HepG2 (cell line): ENCODE results near the gene SDK1. TPM values are rescaled to one million over a fixed set of nuclear protein-coding genes. Genes with fewer than 3 reads are reported as not detected.

ENCODE experiments used
- ARID3A ChIP-seq: IDR thresholded peaks from 2 replicates; pipeline ENCODE4 v1.6.1; 2012; ENCODE audit warnings: low read depth, low read length, improper control_type of control experiment
- ATF5 ChIP-seq: sonication (generic); formaldehyde crosslinking; IDR thresholded peaks from 2 replicates; pipeline ENCODE4 v1.4.0; 2020; ENCODE audit warnings: mild to moderate bottlenecking, low read depth, missing genetic modification reagents
- FLYWCH1 ChIP-seq: sonication (generic); formaldehyde crosslinking; IDR thresholded peaks from 2 replicates; pipeline ENCODE4 v1.8.1; 2023; ENCODE audit warnings: mild to moderate bottlenecking, missing genetic modification reagents
- FOXO4 ChIP-seq: sonication (generic); formaldehyde crosslinking; conservative IDR thresholded peaks from 2 replicates; pipeline ENCODE4 v1.8.1; 2023; ENCODE audit warnings: missing genetic modification reagents
- HDAC6 ChIP-seq: fragments of 200-600 bp; sonication (generic); IDR thresholded peaks from 2 replicates; pipeline ENCODE4 v1.7.0; 2017; ENCODE audit warnings: mild to moderate bottlenecking, antibody characterized with exemption, low read length, low read depth
- HIVEP1 ChIP-seq: sonication (generic); formaldehyde crosslinking; IDR thresholded peaks from 2 replicates; pipeline ENCODE4 v1.4.0; 2020; ENCODE audit warnings: mild to moderate bottlenecking, missing genetic modification reagents
- IKZF5 ChIP-seq: IDR thresholded peaks from 2 replicates; pipeline ENCODE4 v1.6.1; 2018; ENCODE audit warnings: missing genetic modification reagents, mild to moderate bottlenecking, missing compliant biosample characterization
- MAF1 ChIP-seq: sonication (generic); formaldehyde crosslinking; IDR thresholded peaks from 2 replicates; pipeline ENCODE4 v1.5.0; 2020; ENCODE audit warnings: missing genetic modification reagents, borderline replicate concordance
- MEIS2 ChIP-seq: sonication (generic); formaldehyde crosslinking; IDR thresholded peaks from 2 replicates; pipeline ENCODE4 v1.9.0; 2021; ENCODE audit warnings: mild to moderate bottlenecking, missing genetic modification reagents
- MIER2 ChIP-seq: IDR thresholded peaks from 2 replicates; pipeline ENCODE4 v1.6.1; 2016; ENCODE audit warnings: missing biosample characterization, missing genetic modification reagents
- MTA1 ChIP-seq: sonication (generic); formaldehyde crosslinking; IDR thresholded peaks from 2 replicates; pipeline ENCODE4 v1.4.0; 2020; ENCODE audit warnings: missing genetic modification reagents, mild to moderate bottlenecking, borderline replicate concordance
- SMC3 ChIP-seq: IDR thresholded peaks from 2 replicates; pipeline ENCODE4 v1.6.1; 2011; ENCODE audit warnings: low read length, improper control_type of control experiment
- ZBTB7B ChIP-seq: sonication (generic); formaldehyde crosslinking; IDR thresholded peaks from 2 replicates; pipeline ENCODE4 v1.4.0; 2020; ENCODE audit warnings: missing genetic modification reagents
- ZNF17 ChIP-seq: sonication (generic); formaldehyde crosslinking; IDR thresholded peaks from 2 replicates; pipeline ENCODE4 v1.5.0; 2020; ENCODE audit warnings: mild to moderate bottlenecking, missing genetic modification reagents
- ZNF281 ChIP-seq: sonication (generic); formaldehyde crosslinking; IDR thresholded peaks from 2 replicates; pipeline ENCODE4 v1.4.0; 2020; ENCODE audit warnings: missing genetic modification reagents, borderline replicate concordance
- ZNF30 ChIP-seq: sonication (generic); formaldehyde crosslinking; IDR thresholded peaks from 2 replicates; pipeline ENCODE4 v1.5.0; 2020; ENCODE audit warnings: mild to moderate bottlenecking, missing genetic modification reagents
- ZNF326 ChIP-seq: sonication (generic); formaldehyde crosslinking; IDR thresholded peaks from 2 replicates; pipeline ENCODE4 v1.4.0; 2020; ENCODE audit warnings: missing genetic modification reagents, borderline replicate concordance
- ZNF337 ChIP-seq: sonication (generic); formaldehyde crosslinking; IDR thresholded peaks from 2 replicates; pipeline ENCODE4 v1.5.1; 2020; ENCODE audit warnings: missing genetic modification reagents, low read depth, mild to moderate bottlenecking, borderline replicate concordance
- ZNF549 ChIP-seq: sonication (generic); formaldehyde crosslinking; IDR thresholded peaks from 2 replicates; pipeline ENCODE4 v1.5.0; 2020; ENCODE audit warnings: missing genetic modification reagents
- ZNF615 ChIP-seq: sonication (generic); formaldehyde crosslinking; IDR thresholded peaks from 2 replicates; pipeline ENCODE4 v1.5.0; 2020; ENCODE audit warnings: mild to moderate bottlenecking, missing genetic modification reagents, borderline replicate concordance
- ZNF737 ChIP-seq: sonication (generic); formaldehyde crosslinking; IDR thresholded peaks from 2 replicates; pipeline ENCODE4 v1.5.0; 2020; ENCODE audit warnings: missing genetic modification reagents, mild to moderate bottlenecking, borderline replicate concordance
- ZNF839 ChIP-seq: sonication (generic); formaldehyde crosslinking; IDR thresholded peaks from 2 replicates; pipeline ENCODE4 v1.4.0; 2020; ENCODE audit warnings: missing genetic modification reagents, mild to moderate bottlenecking, borderline replicate concordance
- polyA plus RNA-seq, 8 experiments: library from polyadenylated mRNA; depleted of rRNA in 3 of 8; stranded (reverse) in 7 of 8; unstranded in 1 of 8; fragments of >200 nt; fragmentation: Illumina TruSeq in 4 of 8; extraction: Trizol in 4 of 8; gene quantifications; 2 replicates each; pipeline versions ENCODE4 v1.2.1 to v1.2.3, GENCODE V29; 2011 to 2016; ENCODE audit warnings: low read depth in 4 of 8, missing spikeins in 1 of 8, mixed read lengths in 1 of 8; ENCODE audit not compliant: insufficient read depth in 1 of 8
- total RNA-seq, 5 experiments: library from RNA; depleted of rRNA; stranded (reverse); fragments of >200 nt; fragmentation: Illumina TruSeq; extraction: Trizol; gene quantifications; 2 replicates each; pipeline ENCODE4 v1.2.3, GENCODE V29; 2016; ENCODE audit warnings: low read depth in 1 of 5

Gene SDK1
- total and polyA plus RNA-seq, 2 of the 13 experiments (the other 11 are each of a cell fraction or from before 2014, with no cell fraction given): 0.35 to 2.4 TPM

GRCh38 chr7:3300651-3301448 is at the start of gene SDK1 (continued):
- TF ChIP-seq ARID3A (no peak), MAF1 (CRISPR knock-in tag) (no peak), ZNF281 (CRISPR knock-in tag) (no peak), ZNF17 (no peak), ZNF30 (CRISPR knock-in tag) (no peak), ZNF737 (no peak), ZNF326 (CRISPR knock-in tag) (no peak), MIER2 (no peak), HIVEP1 (CRISPR knock-in tag) (no peak), MTA1 (CRISPR knock-in tag) (no peak), SMC3 (no peak), HDAC6 (no peak), ZNF337 (no peak), ZNF615 (CRISPR knock-in tag) (no peak), FOXO4 (CRISPR knock-in tag) (no peak), ATF5 (CRISPR knock-in tag) (no peak), ZNF549 (no peak), IKZF5 (CRISPR knock-in tag) (no peak), MEIS2 (peak; percentile 72; the same call in 1 of the 2 replicates), FLYWCH1 (no peak), ZNF839 (CRISPR knock-in tag) (no peak), ZBTB7B (no peak)
